Astrocyte (in vitro differentiated cells and primary cell): ENCODE data around the gene CMTM5.

Source experiments
- CTCF ChIP-seq: IDR thresholded peaks from 2 replicates; pipeline ENCODE4 v1.5.1; 2011; ENCODE audit warnings: low read depth, mild to moderate bottlenecking, inconsistent platforms, low read length, moderate library complexity; ENCODE audit not compliant: insufficient read depth
- EZH2 ChIP-seq: IDR thresholded peaks from 2 replicates; pipeline ENCODE4 v1.6.1; 2012; ENCODE audit warnings: mild to moderate bottlenecking, low read length, inconsistent platforms; ENCODE audit not compliant: insufficient read depth

- TF ChIP-seq CTCF (no peak), EZH2 (no peak)
These were observed 12.6 kb downstream of the CMTM5 start for GRCh38 chr14:23389396-23389795.
